Measurements from ENCODE around the gene MS4A1. TPM values are rescaled to one million over a fixed set of nuclear protein-coding genes. Genes with fewer than 3 reads are reported as not detected.
A peak's percentile ranks its signal among the peaks of the same experiment; 100 is the strongest.

Gene MS4A1
- total and polyA plus RNA-seq, 2 donors from 2014 or later: 11.1 TPM; not detected in 1

DNA sequence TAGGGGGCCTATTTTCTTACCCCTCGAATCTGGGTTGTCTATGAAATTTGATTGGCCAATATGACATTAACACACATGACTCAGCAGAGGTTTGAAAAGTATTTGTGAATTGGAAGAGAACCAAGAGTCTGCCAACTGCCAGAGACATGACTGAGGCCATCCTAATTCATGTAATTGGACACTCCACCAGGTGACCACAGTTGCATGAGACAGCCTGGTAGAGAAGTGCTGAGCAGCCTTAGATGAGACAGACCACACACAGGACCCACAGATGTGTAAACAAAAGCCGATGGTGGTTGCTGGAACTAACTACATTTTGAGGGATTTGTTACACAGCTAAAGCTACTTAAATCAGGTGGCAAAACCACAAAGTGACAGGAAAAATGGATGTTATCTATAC lies 27.1 kb upstream of the MS4A1 start:
- intact Hi-C loops (cut with DNase I): no loop called here
- Histone ChIP-seq H3K9me3 (ENCODE audit: control insufficient read depth in 2 of 3, insufficient read depth in 1 of 3, low read length in 3 of 3) (no peaks in the 10 kb centered on the region), H3K4me3 (ENCODE audit: low read length in 3 of 3) (no peak overlapping the region), H3K36me3 (ENCODE audit: control insufficient read depth in 2 of 3, insufficient read depth in 3 of 3, low read length in 3 of 3) (no peaks in the 10 kb centered on the region), H3K27ac (ENCODE audit: low read depth in 2 of 2, low read length in 2 of 2) (no peak overlapping the region), H3K4me1 (ENCODE audit: control insufficient read depth in 2 of 3, insufficient read depth in 2 of 3, low read depth in 1 of 3, low read length in 3 of 3) (peaks cover 0 to 12% (median 4%) of the 10 kb centered on the region in 3 donors), H3K27me3 (ENCODE audit: control insufficient read depth, insufficient read depth, low read length) (no peaks in the 10 kb centered on the region), H3K9ac (ENCODE audit: low read length in 3 of 3) (no peak overlapping the region)
- FAIRE-seq (no peak), DNase-seq (no peak)
- TF ChIP-seq, protein P1, sequence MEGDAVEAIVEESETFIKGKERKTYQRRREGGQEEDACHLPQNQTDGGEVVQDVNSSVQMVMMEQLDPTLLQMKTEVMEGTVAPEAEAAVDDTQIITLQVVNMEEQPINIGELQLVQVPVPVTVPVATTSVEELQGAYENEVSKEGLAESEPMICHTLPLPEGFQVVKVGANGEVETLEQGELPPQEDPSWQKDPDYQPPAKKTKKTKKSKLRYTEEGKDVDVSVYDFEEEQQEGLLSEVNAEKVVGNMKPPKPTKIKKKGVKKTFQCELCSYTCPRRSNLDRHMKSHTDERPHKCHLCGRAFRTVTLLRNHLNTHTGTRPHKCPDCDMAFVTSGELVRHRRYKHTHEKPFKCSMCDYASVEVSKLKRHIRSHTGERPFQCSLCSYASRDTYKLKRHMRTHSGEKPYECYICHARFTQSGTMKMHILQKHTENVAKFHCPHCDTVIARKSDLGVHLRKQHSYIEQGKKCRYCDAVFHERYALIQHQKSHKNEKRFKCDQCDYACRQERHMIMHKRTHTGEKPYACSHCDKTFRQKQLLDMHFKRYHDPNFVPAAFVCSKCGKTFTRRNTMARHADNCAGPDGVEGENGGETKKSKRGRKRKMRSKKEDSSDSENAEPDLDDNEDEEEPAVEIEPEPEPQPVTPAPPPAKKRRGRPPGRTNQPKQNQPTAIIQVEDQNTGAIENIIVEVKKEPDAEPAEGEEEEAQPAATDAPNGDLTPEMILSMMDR (IDR thresholded peaks at IDR 0.05; ENCODE audit: borderline replicate concordance, extremely low read depth, insufficient read depth): no peak

DNA sequence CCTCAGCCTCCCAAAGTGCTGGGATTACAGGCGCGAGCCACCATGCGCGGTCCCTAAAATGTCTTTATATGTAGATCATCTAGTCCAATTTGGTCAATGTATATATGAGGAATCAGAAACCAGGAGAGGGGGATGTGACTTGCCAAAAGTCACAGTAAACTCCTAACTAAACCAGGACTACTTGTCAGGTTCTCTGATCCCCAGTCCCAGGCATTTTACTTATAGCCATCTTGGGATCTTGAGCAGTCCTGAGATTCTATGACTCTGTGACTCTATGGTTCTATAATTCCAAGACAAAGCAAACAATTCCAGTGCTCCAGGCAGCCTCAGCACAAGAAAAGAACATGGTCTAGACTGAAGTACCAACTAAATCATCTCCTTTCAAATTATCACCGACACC lies 26.4 kb upstream of the MS4A1 start, which contains the start of gene MS4A5:
MS4A5 (plus strand) TSS at position 301 of the 400 bp plus-strand sequence. CDS start 103 bp downstream, outside the sequence.
- Histone ChIP-seq H3K4me3 (ENCODE audit: low read length in 3 of 3) (no peak within 1 kb of the TSS), H3K9me3 (ENCODE audit: control insufficient read depth in 2 of 3, insufficient read depth in 1 of 3, low read length in 3 of 3) (no peaks in the 10 kb centered on the region), H3K27me3 (ENCODE audit: control insufficient read depth, insufficient read depth, low read length) (no peaks in the 10 kb centered on the region), H3K4me1 (ENCODE audit: control insufficient read depth in 2 of 3, insufficient read depth in 2 of 3, low read depth in 1 of 3, low read length in 3 of 3) (peaks cover 0 to 12% (median 4%) of the 10 kb centered on the region in 3 donors), H3K27ac (ENCODE audit: low read depth in 2 of 2, low read length in 2 of 2) (no peak within 1 kb of the TSS), H3K9ac (ENCODE audit: low read length in 3 of 3) (no peak within 1 kb of the TSS), H3K36me3 (ENCODE audit: control insufficient read depth in 2 of 3, insufficient read depth in 3 of 3, low read length in 3 of 3) (no peaks in the 10 kb centered on the region)
- FAIRE-seq (no peak), DNase-seq (no peak)
- intact Hi-C loops (cut with DNase I): no loop called here
- TF ChIP-seq, protein P1 (IDR thresholded peaks at IDR 0.05; ENCODE audit: borderline replicate concordance, extremely low read depth, insufficient read depth): no peak

DNA sequence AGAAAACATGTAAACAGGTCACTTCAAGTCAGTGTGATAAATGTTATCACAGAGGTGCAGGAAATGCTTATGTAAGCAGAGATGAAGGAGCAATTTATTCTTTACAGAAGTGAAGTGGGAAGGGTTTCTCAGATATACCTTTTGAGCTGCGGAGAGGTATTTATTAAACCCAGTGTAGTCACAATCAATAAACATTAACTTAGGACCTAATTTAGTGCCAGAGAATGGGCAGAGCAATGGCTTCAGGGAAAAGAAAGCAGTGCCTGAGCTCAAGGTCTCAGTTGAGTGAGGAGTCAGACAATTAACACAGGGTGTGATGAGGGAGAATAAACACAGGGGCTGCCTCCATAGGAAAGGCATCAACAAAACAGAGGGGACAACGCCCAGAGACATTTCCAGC lies 24.4 kb upstream of the MS4A1 start:
- TF ChIP-seq, protein P1 (IDR thresholded peaks at IDR 0.05; ENCODE audit: borderline replicate concordance, extremely low read depth, insufficient read depth): no peak
- H3K27ac ChIP-seq (ENCODE audit: low read depth in 2 of 2, low read length in 2 of 2): peak overlapping the region; percentile 36 to 45
- no peaks in the 10 kb centered on the region for H3K27me3 ChIP-seq (ENCODE audit: control insufficient read depth, insufficient read depth, low read length)
- H3K9me3 ChIP-seq (ENCODE audit: control insufficient read depth in 2 of 3, insufficient read depth in 1 of 3, low read length in 3 of 3): no peaks in the 10 kb centered on the region
- H3K36me3 ChIP-seq (ENCODE audit: control insufficient read depth in 2 of 3, insufficient read depth in 3 of 3, low read length in 3 of 3): no peaks in the 10 kb centered on the region
- DNase-seq (peak in 2 of 5 donors; percentile 29 to 41), FAIRE-seq (no peak)
- no peak overlapping the region for H3K9ac ChIP-seq (ENCODE audit: low read length in 3 of 3)
- intact Hi-C loops (cut with DNase I): no loop called here
- H3K4me3 ChIP-seq (ENCODE audit: low read length in 3 of 3): no peak overlapping the region
- H3K4me1 ChIP-seq (ENCODE audit: control insufficient read depth in 2 of 3, insufficient read depth in 2 of 3, low read depth in 1 of 3, low read length in 3 of 3): peaks cover 0 to 12% (median 4%) of the 10 kb centered on the region in 3 donors

DNA sequence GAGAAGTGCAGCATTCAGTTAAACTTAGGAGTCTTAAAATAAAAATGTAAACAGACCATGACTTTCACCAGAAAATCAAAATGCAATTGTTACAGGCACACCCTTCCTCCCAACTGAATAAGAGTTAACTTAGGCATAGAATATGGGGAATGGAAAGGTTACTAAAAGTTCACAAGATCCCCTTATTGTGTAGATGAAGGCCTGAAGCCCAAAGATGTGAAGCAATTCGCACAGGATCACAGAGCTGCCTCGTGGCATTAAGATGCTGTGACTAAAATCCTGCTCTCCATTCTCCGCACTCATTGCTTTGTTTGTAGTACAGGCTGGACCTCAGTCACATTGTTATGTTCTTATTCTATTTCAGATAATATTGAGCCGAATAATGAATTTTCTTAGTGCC lies 22.2 kb upstream of the MS4A1 start:
- H3K36me3 ChIP-seq (ENCODE audit: control insufficient read depth in 2 of 3, insufficient read depth in 3 of 3, low read length in 3 of 3): no peaks in the 10 kb centered on the region
- TF ChIP-seq, protein P1 (IDR thresholded peaks at IDR 0.05; ENCODE audit: borderline replicate concordance, extremely low read depth, insufficient read depth): no peak
- no peaks in the 10 kb centered on the region for H3K9me3 ChIP-seq (ENCODE audit: control insufficient read depth in 2 of 3, insufficient read depth in 1 of 3, low read length in 3 of 3)
- no peak overlapping the region for H3K27ac ChIP-seq (ENCODE audit: low read depth in 2 of 2, low read length in 2 of 2)
- no peak overlapping the region for H3K4me3 ChIP-seq (ENCODE audit: low read length in 3 of 3)
- no peak overlapping the region for H3K9ac ChIP-seq (ENCODE audit: low read length in 3 of 3)
- peaks cover 0 to 12% (median 4%) of the 10 kb centered on the region in 3 donors for H3K4me1 ChIP-seq (ENCODE audit: control insufficient read depth in 2 of 3, insufficient read depth in 2 of 3, low read depth in 1 of 3, low read length in 3 of 3)
- DNase-seq (no peak), FAIRE-seq (no peak)
- no peaks in the 10 kb centered on the region for H3K27me3 ChIP-seq (ENCODE audit: control insufficient read depth, insufficient read depth, low read length)
- intact Hi-C loops (cut with DNase I): no loop called here
